ENCODE measurements around the gene POU3F3.

The POU3F3 gene

DNA sequence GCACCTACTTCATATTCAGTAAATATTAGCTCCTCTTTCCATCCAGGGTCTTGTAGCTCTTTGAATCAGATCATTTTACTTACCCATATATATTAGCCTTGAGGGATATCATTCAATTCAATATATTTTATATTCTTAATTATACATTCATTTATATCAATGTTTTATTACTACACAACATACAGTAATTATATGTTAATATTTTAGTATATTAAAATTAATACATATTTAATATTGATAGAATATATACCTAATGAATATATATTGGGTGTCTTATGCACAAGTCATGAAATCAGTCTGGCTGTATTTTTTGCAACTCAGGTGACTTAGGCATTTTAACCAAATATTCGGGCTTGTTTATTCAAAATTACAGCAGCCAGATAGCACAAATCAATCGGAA, 37.2 kb downstream of the POU3F3 start:
- no peak overlapping the region for H3K4me3 ChIP-seq (ENCODE audit: low read depth, low read length)
- TF ChIP-seq, protein P1, sequence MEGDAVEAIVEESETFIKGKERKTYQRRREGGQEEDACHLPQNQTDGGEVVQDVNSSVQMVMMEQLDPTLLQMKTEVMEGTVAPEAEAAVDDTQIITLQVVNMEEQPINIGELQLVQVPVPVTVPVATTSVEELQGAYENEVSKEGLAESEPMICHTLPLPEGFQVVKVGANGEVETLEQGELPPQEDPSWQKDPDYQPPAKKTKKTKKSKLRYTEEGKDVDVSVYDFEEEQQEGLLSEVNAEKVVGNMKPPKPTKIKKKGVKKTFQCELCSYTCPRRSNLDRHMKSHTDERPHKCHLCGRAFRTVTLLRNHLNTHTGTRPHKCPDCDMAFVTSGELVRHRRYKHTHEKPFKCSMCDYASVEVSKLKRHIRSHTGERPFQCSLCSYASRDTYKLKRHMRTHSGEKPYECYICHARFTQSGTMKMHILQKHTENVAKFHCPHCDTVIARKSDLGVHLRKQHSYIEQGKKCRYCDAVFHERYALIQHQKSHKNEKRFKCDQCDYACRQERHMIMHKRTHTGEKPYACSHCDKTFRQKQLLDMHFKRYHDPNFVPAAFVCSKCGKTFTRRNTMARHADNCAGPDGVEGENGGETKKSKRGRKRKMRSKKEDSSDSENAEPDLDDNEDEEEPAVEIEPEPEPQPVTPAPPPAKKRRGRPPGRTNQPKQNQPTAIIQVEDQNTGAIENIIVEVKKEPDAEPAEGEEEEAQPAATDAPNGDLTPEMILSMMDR (IDR thresholded peaks at IDR 0.05; ENCODE audit: low read depth, low read length): no peak

DNA sequence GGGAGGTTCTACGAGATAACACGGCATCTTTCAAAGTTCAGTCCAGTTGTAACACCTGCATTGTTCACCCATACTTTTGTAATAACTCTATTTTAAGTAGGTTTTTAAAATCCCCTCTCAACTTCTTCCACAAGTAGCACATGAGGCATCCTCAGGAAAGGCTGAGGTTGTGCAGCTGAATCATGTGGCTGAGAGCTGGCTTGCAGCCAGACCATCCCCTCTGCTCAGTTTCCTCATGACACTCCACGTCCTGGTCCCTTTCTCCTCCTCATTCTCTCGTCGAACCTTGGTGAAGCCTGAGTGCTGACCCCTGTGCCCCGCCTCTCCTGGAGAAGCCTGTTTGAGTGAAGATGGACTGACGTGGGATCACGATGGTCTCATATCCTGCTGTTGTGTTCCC, 42.5 kb downstream of the POU3F3 start:
- TF ChIP-seq, protein P1 (IDR thresholded peaks at IDR 0.05; ENCODE audit: low read depth, low read length): no peak
- no peak overlapping the region for H3K4me3 ChIP-seq (ENCODE audit: low read depth, low read length)

DNA sequence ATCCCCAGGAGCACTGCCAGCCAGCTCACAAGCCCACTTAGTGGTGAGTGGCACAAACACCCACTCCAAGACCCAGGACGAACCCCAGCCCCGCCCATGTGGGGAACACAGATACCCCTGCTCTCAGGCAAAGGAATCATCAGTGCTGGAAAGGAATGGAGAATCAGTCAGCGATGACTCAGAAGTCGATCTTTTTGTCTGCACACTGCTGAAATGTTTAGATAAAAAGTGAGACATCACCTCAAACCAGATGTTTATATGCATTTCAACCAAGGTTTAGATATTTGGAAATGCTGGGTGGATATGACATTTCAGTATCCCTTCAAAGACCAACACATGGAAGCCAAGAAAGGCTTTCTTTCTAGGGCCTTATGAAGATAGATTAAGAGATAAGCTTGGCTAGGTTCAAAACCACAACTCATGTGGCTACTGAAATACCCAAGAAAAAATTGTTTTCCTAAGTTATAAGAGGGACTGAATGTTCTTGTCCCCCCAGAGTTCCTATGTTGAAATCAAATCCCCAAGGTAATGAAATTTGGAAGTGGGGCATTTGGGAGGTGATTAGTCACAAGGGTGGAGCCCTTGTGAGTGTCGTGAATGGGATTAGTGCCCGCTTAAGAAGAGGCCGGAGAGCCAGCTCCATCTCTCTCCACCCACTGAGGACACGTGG, 43.7 kb downstream of the POU3F3 start:
- TF ChIP-seq, protein P1 (IDR thresholded peaks at IDR 0.05; ENCODE audit: low read depth, low read length): no peak

DNA sequence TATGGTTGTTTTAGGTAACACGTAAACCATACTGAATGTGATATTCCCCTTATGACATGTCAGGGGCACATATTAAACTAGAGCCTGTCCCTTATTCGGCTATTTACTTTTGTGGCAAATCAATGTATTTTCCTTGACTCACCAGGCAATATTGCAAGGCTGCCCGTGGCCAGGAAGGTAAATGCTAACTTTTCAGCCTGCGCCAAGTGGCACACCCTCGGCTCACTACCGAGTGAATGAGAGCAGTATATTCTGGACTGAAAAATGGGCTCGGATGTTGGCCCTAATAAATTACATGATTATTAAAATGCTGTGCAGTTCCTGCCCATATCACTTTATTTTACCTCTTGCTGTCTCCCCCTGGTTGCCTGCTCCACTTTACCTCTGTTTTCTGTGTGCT, 46.7 kb downstream of the POU3F3 start:
- TF ChIP-seq, protein P1 (IDR thresholded peaks at IDR 0.05; ENCODE audit: low read depth, low read length): no peak
- no peak overlapping the region for H3K4me3 ChIP-seq (ENCODE audit: low read depth, low read length)

More for the DNA sequence above, 43.7 kb downstream of the POU3F3 start:
- H3K4me3 ChIP-seq (ENCODE audit: low read depth, low read length): no peak overlapping the region

DNA sequence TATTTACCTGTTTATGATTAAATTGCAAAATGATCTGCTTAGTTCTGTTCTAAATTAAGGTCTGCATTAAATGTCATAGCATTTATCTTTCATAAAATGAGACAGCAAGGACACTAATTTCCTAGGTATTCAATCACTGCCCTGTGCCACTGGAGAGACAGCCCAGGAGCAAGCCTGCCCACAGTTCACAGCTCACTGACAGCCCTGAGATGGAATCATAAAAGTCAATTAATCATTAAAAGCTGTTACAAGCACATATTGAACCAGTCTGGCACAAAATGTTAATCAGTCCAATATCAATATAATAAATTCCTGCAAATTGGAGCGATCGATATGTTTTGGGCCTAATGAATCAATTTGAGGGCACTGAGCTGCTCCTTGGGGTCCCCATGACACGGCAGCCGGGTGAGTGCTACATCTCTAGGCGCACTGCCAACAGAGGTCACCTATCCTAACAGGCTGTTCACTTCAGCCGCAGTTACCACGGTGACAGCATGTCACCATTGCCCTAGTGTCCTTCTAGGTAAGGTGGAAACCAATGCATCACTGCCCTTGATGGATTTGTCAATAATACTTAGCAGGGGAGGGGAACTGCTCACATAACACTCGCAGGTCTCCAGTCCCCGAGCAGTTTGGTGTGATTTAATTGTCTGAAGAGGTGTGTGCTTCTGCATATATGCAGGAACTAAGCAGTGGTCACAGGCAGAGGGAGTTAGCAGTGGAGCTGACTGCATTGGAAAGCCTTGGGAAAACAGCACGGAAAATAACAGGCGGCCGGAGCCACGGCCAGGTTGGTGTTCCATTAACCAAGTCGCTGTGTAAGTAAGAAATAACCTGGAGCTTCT, 47.3 kb downstream of the POU3F3 start:
- TF ChIP-seq, protein P1 (IDR thresholded peaks at IDR 0.05; ENCODE audit: low read depth, low read length): no peak
- H3K4me3 ChIP-seq (ENCODE audit: low read depth, low read length): no peak overlapping the region

DNA sequence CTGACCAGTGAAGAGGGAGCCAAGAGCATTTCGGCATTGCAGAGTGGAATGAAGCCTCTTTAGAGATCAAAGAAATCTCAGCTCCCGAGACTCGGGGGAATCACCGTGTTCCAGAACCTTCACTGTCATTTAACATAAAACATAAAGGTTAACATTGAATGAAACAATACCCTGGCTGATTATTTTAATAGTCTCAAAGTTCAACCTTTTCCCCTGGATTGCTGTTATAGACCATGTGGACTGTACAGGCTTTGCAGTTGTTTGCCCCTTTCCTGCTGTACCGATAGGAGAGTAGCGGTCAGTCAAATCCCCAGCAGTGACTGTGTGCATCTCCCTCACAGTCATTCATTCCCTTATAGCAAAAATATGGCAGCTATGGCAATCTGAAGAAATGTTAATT, 48.4 kb downstream of the POU3F3 start:
- H3K4me3 ChIP-seq (ENCODE audit: low read depth, low read length): no peak overlapping the region
- TF ChIP-seq, protein P1 (IDR thresholded peaks at IDR 0.05; ENCODE audit: low read depth, low read length): no peak

Measured in WI38 (cell line).